Measurements from ENCODE around the gene C5orf63.
A peak's percentile ranks its signal among the peaks of the same experiment; 100 is the strongest.
"Not testable (repeated sequence)": the region's sequence is repeated elsewhere in the genome, so short reads cannot be mapped to it uniquely, and the experiment has no call there.

C5orf63 gene

DNA sequence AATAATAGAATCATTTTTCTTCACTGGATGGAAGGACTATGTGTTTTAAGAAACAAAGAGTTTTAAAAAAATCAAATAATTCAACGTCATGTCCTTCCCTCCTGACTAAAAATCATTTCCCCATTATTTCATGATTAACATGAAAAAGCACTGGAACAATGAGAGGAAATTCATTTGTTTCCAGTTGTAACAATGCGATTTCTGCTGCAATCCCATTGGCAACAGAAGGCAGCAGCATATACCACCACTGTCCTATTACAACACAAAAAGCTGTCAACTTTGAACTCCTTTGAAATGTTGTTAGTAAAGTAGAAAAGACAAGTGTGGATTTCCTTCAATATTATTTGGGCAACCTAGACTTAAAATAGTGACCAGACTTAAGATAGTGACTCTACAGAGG lies 3.1 kb downstream of the C5orf63 start:
- DNase-seq: no peak

DNA sequence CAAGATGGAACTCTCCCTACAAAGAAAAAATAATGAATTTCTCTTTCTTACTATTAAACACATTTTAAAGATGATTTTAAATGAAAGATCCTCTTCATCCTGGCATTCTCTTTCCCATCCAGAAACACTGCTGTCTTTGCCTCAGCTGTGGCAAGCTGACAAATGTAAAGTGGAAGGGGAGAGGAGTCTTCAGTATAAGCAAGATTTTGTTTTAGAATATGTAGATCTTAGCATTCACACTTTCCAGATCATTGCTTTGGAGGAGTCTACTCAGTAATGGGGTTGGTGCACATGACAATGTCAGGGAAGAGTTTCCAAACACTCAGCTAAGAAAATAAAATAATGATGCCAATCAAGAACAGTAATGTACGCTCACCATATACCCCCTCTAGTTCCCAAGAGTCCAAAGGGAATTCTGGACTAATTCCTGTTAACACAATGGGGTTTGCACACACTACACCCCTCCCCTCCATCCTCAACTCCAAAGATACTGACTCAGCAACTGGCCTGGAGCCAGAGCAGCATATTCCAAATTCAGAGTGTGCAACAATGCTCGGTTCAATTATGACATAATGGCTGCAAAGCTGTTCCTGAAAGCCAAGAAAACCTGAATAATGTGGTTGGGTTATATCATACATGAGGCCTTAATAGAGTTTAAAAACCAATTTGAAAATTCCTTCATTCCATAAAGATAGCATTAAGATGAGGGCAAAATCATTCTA lies 4.6 kb downstream of the C5orf63 start:
- no peak for DNase-seq

DNA sequence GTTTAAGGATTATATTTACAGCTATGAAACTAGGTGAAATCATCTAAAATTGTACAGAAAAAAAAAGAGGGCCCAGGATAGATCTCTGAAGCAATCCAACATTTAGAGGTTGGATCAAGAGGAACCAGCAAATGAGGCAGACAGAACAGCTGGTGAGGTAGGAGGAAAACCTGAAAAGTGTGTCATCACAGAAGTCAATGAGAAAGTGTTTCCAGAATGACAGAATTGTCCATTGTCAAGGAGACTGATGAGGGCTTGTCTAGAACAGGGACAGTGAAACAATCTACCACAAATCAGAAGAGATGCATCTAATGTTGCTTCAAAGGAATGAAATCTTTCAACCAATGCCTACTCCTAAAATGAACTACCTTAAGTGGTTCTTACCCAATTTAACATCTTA lies 6.6 kb downstream of the C5orf63 start:
- DNase-seq: no peak

DNA sequence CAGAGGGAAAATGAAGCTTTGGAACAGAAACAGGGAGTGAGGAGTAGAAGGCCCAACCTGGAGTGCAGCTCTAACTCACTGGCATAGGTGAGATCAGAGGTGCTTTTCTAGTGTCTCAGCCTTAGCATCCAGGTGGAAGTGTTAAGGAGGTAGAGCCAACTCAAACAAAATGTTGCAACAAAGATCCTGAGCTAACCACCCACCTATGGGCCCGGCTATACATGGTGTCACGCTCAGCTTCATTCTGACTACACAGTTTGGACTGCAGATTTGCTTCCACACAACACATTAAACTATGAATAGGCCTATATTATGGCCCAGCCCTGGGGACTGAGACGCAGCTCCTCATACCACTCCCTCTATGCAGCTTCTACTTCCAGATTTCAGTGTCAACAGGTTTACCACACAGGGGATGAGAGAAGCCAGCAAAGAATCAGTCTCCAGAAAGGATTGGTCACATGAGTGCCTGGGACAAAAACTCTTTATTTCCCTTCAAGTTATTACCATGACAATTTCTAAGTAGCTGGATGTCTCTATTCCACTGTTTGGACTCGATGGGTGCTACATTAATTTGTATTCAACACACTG lies 9.0 kb downstream of the C5orf63 start:
- no peak for DNase-seq

DNA sequence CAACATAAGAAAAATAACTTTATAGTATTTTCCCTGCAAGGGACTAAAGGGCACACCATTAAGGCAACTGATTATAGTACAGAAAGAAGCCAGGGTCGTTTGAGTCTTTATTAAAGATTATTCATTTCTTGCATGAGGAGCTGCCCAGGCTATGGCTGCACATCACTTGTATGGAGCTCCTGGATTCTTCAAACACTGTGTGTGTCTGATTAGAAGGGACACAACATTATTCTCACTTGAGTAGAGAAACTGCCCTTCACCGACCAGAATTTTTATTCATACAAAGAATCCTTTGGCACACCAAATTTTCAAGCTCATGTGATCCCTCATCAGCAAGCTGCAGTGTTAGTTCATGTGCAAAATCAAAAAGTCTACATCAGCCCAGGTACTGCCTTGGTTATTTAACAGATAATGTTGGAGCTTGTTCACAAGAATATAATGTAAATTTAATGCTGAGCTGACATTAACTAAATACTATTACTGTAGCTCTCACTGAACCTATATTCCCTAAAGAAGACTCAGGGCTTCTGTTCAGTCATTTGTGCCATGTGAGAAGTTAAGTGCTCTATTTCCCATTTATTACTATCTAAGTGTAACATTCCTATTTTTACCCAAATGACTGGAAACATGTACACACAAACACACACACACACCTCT lies 9.9 kb downstream of the C5orf63 start:
- DNase-seq: no peak

DNA sequence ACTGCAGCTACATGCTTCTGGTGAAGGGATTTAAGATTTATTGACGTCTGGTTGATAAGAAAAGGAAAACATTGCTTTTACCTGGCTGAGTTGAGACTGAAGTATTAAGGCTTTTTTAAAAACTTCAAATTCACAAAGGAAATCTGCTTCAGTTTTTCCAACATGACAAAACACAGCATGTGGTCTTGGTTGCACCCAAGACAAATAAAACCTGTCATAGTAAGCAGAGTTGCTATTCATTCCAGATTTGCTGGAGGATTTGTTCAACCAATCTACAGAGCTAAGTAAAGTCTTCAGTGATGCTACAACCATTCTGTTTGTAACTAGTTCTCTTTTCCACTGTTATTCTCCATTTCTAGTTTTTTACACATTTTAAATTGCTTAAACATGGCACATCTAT lies 11.3 kb downstream of the C5orf63 start:
- DNase-seq: no peak

DNA sequence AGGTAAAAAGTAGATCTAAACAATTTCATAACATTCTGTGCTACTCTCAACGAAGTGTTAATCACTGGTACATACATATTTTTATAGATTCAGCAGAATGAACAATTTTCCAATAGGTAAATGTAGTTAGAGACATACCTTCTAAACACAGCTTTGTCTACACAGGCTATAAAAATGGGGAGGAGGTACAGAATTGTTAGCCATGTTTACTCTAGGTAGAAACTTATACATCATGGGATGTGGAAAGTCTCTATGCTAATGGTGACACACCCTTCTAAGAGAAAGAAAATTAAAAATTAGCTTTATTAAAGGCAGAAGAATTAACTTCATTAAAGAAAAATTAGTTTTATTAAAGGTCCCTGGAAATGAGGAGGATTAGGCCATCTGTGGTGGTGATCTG lies 11.8 kb downstream of the C5orf63 start:
- DNase-seq: no peak

DNA sequence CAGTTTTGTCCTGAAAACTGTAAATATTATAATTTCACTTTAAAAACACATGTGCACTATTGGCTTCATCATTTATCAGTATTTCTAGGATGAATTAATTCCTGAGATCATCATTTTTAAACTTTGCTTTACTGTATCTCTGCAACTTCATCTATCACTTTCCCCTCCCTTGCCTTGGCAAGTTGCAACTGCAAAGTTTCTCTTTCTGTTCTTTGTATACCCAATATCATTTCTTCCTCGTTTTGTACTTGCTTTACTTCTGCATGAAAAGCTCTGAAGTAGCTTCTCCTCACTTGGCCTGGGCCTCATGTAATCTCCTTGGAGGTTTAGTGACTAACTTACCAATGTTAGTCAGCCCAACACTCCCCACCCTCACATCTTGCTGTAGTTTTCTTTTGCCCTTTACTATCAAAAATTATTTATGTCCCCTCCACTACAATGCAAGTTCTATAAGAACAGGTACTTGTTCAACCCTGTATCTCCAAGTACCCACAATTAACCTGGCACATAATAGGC lies 12.8 kb downstream of the C5orf63 start:
- DNase-seq: no peak

DNA sequence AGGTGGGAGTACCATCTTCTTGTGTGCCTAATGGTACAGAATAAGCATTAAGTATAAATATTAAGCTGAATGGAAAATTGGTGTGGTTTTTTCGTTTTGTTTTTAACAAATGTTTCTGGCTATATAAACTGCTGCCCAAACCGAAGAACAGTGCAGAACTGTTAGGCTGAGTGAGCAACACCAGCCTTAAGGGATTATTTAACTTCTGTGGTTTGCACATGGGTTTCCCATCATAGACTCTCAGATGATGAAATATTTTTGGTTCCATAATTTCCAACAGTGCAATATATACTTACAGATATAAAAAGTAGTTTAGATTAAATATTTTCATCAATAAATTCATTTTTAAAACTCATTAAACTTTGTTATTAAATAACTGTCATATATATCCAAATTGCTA lies 16.4 kb downstream of the C5orf63 start:
- DNase-seq: no peak

DNA sequence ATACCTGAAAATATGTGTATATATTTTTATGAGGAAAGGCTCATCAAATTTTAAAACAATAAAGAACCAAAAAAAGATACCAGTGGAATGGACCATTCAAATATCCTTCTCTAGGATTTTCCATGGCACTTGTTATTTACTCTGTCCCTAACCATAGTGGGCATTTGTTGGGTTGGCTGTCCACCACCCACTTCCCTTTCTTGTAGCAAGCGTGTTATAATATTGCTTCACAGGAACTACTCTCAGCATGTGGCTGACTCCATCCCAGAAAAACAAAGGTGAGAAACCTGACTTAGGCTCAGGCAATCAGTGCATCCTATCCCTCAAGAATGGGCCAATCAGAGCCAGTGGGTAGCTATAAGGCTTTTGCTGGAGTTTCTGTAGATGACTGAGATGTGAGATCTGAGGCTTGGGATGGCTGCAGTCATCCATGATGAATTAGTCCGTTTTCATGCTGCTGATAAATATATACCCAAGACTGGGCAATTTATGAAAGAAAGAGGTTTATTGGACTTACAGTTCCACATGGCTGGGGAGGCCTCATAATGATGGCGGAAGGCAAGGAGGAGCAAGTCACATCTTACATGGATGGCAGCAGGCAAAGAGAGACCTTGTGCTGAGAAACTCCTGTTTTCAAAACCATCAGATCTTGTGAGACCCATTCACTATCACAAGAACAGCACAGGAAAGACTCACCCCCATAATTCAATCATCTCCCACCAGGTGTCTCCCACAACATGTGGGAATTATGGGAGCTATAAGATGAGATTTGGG lies 17.2 kb downstream of the C5orf63 start:
- DNase-seq: no peak

DNA sequence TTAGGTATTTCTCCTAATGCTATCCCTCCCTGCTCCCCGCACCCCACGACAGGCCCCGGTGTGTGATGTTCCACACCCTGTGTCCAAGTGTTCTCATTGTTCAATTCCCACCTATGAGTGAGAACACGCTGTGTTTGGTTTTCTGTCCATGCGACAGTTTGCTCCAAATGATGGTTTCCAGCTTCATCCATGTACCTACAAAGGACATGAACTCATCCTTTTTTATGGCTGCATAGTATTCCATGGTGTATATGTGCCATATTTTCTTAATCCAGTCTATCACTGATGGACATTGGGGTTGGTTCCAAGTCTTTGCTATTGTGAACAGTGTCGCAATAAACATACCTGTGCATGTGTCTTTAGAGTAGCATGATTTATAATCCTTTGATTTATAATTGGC lies 19.8 kb downstream of the C5orf63 start:
- DNase-seq: not testable (repeated sequence)

DNA sequence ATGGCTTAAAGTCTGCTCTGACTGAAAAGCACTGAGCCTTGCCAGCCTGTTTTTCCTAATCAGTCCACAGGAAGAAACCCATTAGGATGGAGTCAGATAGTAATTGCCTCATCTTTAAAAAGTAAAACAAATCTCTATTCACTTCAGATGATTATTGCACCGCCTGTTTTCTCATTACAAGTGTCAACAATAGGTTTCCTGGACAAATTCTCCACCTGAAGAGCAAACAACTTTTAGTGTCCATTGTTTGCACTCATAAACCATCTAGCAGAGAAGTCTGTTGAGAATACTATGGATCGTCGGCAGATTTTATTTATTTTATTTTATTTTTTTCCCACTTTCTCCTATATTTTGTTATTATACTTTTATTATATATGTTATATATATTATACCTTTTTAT lies 20.3 kb downstream of the C5orf63 start:
- peak; percentile 68 for DNase-seq

DNA sequence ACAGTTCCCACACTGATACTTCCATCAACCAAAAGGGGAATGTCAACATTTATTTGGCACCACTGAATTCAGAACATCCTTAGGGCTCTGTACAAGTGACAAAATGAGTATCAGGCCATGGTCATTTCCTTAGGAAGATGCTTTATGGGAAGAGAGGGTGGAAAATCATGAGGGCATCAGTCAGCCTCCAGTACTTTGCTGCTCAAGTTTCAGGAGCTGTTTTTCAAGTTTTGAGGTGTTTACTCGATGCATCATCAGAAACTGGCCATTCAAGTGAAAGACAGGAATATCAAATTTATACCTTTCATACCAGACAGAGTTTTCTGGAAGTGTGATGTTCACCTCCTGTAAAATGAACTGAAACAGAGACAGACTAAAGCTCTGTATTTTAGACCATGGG lies 21.7 kb downstream of the C5orf63 start:
- no peak for DNase-seq

DNA sequence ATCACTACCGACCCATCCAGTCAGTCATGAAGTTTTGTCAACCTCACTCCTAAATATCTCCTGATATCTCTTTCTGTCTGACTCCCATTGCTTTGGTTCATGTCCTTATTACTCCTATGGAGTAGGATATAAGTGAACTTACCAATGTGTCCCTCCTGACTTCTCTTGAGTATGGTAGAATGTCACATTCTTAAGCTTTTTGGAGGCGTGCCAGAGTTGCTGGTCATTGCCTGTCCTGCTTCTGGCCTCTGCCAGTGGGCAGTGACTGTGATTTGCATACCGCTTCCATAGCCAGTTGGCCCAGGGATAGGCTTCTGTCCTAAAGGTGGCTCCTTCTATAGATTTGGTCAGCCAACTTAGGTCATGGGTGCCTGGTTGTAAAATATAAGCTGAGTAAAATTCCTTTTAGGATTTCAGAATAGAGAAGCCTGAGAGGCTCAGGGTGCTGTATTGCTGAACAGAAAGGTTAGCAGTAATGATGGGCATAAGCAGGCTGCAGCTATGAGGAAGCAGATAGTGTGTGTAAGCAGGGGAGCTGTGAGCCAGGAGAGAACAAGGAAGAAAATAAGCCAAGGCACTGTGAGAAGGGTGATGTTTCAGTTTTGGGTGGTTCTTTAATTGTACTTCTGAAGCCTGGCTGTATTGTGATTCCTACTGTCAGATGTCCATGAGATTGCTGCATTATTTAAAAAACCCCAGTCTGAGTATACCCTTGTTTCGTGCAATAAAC lies 26.8 kb downstream of the C5orf63 start:
- no peak for DNase-seq

DNA sequence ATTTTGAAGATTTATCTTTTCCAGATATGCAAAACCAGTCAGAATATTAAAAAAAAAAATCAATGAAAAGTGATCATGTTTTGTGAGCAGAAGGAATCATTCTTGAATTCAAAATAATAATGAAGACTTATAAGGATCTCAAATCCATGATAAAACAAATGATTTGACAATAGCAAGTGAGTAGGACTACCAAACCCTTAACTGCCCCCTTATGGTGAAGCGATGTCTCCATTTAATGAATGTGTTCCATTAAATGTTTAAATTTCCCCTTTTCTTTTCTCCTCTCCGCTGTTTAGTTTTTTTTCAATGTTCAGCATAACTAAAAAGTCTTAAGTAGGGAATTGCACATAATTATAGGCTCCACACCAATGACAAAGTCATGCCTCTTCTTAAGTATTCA lies 30.7 kb downstream of the C5orf63 start:
- no peak for DNase-seq

DNA sequence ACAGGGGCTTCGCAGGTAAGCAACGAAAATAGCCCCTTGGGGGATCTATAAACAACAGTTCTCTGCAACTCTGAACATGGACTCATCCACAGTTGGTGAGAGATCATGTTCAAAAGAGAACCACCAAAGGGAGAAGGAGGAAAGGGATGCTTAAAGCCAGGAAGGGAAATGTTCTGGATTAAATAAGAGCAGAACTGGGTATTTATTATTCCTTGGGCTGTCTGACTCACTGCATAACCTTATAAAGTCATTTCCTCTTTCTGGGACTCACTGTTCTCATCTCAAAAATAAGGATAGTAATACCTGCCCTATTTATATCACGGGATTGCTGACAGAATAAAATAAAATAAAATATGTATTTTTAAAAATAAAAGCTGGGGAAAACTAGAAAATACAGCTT lies 31.7 kb downstream of the C5orf63 start:
- DNase-seq: no peak

DNA sequence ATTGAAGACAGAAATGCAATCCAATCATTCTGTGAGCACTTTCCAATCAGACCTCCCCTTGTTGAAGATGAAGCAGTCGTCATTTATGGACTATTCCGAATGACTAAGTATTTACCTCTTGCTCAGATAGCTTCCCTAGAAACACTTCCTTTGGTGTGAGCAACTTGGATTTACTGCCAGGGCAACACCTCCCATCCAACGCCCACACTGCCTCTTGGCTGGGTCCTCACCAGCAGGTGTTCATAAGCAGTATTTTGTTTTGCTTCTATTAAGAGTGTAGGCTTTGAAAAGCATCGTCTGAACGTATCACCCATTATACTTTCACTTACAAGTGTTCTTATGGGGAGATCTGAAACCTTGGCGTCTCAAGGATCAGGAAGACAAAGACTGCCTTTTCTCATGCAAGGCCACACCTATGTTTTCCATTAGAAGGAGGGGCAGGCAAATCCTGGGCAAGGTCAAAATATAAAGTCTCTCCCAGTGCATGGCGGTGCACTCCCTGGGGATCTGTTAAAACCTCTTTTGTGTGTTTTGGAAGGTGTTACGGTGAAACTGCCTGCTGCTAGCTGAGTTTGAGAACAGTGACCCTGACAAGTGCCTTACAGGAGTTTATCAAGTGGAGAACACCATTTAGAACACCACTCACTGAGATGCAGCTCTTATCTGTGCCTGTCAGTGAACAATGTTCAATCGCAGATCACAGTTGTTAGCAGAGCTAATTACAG lies 32.3 kb downstream of the C5orf63 start:
- peak; percentile 59 for DNase-seq

DNA sequence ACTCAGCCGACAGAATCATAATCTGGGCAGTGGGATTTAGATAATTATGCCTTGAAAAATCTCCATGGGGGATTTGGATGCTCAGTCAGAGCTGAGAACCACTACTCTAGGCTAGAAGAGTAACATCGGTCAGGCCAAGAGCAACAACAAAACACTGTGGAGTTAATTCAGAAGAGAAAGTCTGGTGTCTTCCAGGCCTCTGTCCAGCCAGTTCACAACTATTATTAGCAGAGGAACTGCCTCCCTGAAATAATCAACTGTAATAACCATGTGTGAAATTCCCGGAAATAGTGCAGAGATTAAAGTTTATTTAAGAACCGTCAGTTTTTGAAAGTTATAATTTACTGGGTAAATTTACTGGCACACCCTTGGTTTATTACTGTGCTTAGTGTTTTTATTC lies 34.8 kb downstream of the C5orf63 start:
- DNase-seq: no peak

DNA sequence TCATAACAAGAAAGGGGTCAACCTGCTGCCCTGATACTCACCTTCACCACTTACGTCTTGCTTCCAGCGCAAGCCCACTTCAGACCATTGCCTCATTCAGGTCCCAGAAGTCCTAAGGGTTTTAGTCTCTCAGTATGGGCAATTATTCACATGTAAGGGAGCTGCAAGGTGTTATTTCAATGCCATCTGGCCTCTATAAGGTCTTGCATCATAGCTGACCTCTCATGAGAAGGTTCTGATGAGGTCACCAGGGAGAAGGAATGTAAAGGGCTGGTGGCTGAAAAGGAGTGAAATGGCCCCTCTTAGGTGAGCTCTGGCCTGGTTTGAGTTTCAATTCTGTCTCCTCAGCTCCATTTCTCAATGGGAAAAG lies 41.5 kb downstream of the C5orf63 start:
- DNase-seq: no peak

DNA sequence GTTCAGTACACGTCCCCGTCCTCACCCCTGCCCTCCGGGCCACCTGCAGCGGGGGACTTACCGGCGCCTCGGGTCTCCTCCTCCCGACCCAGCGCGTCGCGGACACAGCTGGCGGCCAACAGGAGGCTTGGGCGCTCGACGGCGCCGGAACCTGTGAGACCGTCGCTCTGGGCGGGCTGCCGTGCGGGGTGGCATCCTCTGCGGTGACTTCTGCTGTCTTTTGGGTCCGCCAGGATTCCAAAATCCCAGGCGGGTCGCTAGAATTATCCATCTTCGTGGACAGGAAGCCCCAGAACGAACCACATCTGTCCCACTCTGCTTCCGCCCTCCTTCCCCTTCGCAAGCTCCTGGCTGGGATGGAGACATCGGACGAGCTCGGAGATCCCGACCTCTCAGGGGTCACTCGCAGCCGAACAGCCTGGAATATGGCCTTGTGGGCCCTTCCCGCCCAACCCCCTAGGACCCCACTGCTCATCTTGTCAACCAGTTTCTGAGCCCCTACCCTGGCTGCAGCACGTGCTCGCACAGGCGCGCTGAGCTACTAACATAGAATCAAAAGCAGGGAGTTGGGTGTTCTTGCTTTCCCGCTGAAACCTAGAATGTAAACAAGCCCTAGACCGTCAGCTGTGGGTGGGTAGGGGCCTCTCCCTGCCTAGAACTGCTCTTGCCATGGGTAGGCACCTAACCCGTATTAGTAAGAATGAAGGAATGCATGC lies 42.0 kb downstream of the C5orf63 start:
- no peak for DNase-seq
